ENCODE measurements around the gene URB1. TPM values are rescaled to one million over a fixed set of nuclear protein-coding genes. Genes with fewer than 3 reads are reported as not detected.
A peak's percentile ranks its signal among the peaks of the same experiment; 100 is the strongest.
"Not testable (repeated sequence)": the region's sequence is repeated elsewhere in the genome, so short reads cannot be mapped to it uniquely, and the experiment has no call there.

URB1 gene
- total RNA-seq, 1 donor from 2014 or later: 11.6 TPM

DNA sequence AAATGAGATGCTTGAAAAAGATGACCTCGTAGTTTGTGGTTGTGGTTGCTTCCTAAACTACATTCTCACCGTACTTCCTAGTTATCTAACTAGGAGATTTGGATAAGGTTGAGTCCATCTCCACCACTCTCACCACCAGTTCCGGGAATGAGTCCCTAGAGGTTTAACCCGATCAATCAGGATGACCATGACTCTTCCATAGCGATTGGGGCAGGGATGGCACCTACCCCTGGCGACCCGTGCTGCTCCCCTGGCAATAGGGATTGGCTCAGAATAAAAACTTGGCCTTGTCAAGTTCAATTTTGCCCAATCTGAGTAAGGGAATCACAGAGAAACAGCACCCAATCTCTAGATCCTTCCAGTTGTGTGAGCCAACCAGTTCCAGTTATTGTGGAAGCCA is 111.3 kb downstream of the URB1 start:
- no peak overlapping the region for H3K4me3 ChIP-seq (ENCODE audit: low read depth, low read length)
- DNase-seq (ENCODE audit: low read depth): no peak
- TF ChIP-seq, protein P1, sequence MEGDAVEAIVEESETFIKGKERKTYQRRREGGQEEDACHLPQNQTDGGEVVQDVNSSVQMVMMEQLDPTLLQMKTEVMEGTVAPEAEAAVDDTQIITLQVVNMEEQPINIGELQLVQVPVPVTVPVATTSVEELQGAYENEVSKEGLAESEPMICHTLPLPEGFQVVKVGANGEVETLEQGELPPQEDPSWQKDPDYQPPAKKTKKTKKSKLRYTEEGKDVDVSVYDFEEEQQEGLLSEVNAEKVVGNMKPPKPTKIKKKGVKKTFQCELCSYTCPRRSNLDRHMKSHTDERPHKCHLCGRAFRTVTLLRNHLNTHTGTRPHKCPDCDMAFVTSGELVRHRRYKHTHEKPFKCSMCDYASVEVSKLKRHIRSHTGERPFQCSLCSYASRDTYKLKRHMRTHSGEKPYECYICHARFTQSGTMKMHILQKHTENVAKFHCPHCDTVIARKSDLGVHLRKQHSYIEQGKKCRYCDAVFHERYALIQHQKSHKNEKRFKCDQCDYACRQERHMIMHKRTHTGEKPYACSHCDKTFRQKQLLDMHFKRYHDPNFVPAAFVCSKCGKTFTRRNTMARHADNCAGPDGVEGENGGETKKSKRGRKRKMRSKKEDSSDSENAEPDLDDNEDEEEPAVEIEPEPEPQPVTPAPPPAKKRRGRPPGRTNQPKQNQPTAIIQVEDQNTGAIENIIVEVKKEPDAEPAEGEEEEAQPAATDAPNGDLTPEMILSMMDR (conservative IDR thresholded peaks at IDR 0.05; ENCODE audit: low read depth, low read length): no peak

DNA sequence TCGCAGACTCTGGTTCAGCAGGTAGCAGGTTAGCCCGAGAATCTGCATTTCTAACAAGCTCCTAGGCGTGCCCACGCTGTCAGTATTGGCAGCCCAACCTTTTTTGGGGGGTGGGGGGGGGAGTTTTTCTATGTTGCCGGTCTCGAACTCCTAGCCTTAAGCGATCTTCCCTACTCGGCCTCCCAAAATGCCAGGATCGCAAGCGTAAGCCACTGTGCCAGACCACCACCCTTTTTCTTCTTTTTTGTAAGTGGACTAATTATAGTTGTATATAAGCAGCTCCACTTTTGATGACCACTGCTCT is 113.5 kb downstream of the URB1 start:
- TF ChIP-seq, protein P1 (conservative IDR thresholded peaks at IDR 0.05; ENCODE audit: low read depth, low read length): no peak
- peak overlapping the region; percentile 71 for H3K4me3 ChIP-seq (ENCODE audit: low read depth, low read length)
- DNase-seq (ENCODE audit: low read depth): no peak

DNA sequence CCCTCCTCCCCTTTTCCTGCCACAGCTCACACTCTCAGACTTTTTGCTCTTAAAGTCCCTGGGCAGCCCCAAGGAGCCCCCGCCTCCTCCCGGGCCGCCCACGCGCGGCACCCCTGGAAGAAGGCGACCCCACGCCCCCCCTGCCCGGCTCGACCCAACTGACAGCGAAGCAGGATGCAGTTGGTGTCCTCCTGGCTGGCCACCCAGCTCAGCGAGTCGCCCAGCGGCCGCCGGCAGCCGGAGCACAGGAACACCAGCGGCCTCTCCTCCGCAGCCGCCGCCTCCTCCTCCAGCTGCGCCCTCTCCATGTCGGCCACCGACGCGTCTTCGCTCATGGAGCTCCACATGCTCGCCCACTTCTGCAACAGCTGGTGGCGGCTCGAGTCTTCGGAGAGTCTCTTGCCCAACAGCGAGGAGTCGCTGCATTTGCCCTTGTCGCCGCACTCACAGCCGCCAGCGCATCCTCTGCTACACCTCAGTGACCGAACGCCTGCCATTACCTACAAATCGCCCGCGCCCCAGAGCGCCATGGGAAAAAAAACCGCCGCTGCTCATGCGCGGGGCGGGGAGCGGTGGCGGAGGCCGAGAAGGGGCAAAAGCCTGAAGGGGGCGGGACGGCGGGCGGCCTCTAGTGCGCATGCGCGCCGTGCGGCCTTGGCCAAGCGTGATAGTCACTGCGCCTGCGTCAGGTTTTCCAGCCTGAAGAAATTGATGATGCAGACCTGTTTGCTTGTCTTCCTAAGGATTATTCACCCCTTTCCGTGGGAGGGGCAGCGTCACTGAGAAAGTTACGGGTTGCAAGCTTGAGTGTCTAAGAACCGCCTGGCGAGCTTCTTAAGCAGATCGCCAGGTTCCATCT is 114.1 kb downstream of the URB1 start, which contains the start of gene MIS18A:
TSS of gene MIS18A (minus strand) at position 532 of the 859 bp plus-strand sequence. CDS start at position 497, 35 bp downstream.
- TF ChIP-seq, protein P1 (conservative IDR thresholded peaks at IDR 0.05; ENCODE audit: low read depth, low read length): no peak
- H3K4me3 ChIP-seq (ENCODE audit: low read depth, low read length): peak within 1 kb of the TSS; percentile 71
- DNase-seq (ENCODE audit: low read depth): peak; percentile 92

DNA sequence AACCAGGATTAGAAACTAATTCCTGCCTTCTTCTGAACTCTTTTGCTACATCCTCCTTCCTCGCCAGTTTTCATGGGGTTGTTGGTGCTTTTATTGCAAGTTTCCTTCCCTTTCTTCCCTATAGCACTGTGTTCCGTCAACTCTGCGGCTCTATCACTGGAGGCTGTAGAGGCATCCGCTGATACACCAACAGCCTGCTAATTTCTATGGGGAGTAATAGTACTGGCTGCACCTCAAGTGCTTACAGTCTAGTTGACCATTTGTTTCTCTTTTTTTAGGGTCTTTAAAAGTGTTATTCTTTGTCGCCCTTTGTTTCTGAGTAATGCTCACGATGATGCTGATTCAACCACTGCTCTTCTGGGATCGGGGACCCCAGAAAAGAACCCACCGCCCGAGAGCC is 114.7 kb downstream of the URB1 start:
- TF ChIP-seq, protein P1 (conservative IDR thresholded peaks at IDR 0.05; ENCODE audit: low read depth, low read length): no peak
- H3K4me3 ChIP-seq (ENCODE audit: low read depth, low read length): peak overlapping the region; percentile 71
- DNase-seq (ENCODE audit: low read depth): no peak

DNA sequence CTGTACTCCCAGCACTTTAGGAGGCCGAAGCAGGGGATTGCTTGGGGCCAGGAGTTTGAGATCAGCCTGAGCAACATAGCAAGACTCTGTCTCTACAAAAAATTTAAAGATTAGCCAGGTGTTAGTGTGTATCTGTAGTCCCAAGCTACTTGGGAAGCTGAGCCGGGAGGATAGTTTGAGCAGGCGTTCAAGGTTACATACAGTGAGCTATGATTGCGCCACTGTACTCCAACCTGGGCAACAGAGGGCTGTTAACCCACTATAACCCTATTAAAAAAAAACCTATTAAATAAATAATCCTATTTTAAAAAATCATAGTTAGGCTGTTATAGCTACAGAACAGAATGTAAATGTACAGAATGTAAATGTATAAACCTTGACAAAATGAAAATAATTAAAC is 116.1 kb downstream of the URB1 start:
- TF ChIP-seq, protein P1 (conservative IDR thresholded peaks at IDR 0.05; ENCODE audit: low read depth, low read length): no peak
- no peak for DNase-seq (ENCODE audit: low read depth)
- no peak overlapping the region for H3K4me3 ChIP-seq (ENCODE audit: low read depth, low read length)

DNA sequence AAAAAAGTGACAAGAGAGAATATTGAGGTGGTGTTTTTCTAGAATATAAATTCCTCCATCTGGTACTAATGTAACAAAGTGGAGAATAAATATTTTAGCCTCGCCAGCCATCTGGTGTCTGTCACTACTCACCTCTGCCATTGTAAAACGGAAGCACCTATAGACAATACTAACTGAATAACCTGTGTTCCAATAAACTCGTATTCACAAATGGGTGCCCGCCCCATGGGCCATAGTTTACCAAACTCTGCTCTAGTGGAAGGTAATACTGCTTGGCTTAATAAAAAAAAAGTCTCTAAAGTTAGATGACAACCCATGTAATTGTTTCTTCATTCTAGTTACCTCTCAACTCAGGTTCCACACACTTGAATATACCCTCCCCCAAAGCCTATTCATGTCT is 122.1 kb downstream of the URB1 start:
- no peak overlapping the region for H3K4me3 ChIP-seq (ENCODE audit: low read depth, low read length)
- DNase-seq (ENCODE audit: low read depth): no peak
- TF ChIP-seq, protein P1 (conservative IDR thresholded peaks at IDR 0.05; ENCODE audit: low read depth, low read length): no peak

DNA sequence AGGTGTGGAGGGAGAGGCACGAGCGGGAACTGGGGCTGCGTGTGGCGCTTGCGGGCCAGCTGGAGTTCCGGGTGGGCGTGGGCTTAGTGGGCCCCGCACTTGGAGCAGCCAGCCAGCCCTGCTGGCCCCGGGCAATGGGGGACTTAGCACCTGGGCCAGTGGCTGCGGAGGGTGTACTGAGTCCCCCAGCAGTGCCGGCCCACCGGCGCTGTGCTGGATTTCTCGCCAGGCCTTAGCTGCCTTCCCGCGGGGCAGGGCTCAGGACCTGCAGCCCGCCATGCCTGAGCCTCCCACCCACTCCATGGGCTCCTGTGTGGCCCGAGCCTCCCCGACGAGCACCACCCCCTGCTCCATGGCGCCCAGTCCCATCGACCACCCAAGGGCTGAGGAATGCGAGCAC is 127.5 kb downstream of the URB1 start:
- not testable (repeated sequence) for H3K4me3 ChIP-seq (ENCODE audit: low read depth, low read length); DNase-seq (ENCODE audit: low read depth)

Data from epithelial cell of proximal tubule (primary cell).